Measurements from ENCODE around the gene DEPP1. TPM values are rescaled to one million over a fixed set of nuclear protein-coding genes. Genes with fewer than 3 reads are reported as not detected.

The DEPP1 gene
- total and polyA plus RNA-seq, 4 donors: 10.7 to 79.3 (median 33.5) TPM

DNA sequence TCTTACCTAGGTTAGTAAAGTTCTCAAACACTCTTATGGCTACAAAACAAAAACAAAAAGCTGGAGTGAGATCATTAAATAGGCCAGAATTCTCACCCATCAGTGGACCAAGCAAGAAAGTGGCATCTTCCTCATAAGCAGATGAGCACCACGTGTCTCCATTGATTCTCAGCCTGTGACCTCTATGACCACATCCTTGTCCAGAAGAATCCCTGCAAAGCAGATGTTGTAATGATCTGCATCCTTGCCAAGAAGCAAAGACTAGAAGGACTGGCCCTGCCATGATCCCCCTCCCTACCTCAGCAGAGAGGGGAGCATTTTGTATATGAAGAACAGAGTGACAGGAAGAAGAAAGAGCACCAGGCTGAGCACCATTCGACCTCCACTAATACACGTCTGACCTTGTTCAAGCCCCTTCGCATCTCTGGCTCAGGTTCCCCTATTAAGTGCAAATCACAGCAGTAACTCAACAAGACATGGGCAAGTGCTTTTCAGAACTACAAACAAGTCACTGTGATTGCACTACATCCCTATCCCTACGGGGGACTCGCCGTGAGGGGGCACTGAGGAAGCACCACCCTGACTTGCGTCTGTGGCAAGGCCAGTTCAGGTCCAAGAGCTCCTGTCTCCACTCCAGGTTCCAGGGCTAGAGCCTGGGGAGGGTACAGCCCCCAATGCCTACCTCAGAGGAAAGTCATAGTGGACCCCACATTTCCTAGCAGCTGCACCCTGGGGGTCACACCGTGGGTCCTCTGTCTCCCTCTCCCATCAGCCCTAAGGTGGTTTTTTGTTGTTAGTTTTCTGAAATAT is 41.2 kb downstream of the DEPP1 start:
- peak; percentile 25 for DNase-seq (ENCODE audit: low spot score)
- Histone ChIP-seq H3K27me3 (ENCODE audit: control insufficient read depth in 4 of 4, insufficient read depth in 4 of 4, low read length in 3 of 4) (no peaks in the 10 kb centered on the region), H3K36me3 (ENCODE audit: control insufficient read depth in 4 of 4, insufficient read depth in 3 of 4, low read depth in 1 of 4, low read length in 3 of 4) (no peaks in the 10 kb centered on the region), H3K4me1 (ENCODE audit: control insufficient read depth in 4 of 4, insufficient read depth in 4 of 4, low read length in 3 of 4) (peaks cover 1 to 6% (median 3%) of the 10 kb centered on the region in 4 donors), H3K9ac (ENCODE audit: low read depth in 1 of 2, low read length in 2 of 2) (no peak overlapping the region), H3K27ac (ENCODE audit: low read depth in 1 of 2, low read length in 2 of 2) (no peak overlapping the region), H3K4me3 (ENCODE audit: low read depth in 1 of 3, low read length in 3 of 3) (no peak overlapping the region), H3K9me3 (ENCODE audit: control insufficient read depth in 4 of 4, low read length in 3 of 4) (no peaks in the 10 kb centered on the region)
- no peak for TF ChIP-seq SP1 (IDR thresholded peaks at IDR 0.05)
- TF ChIP-seq, protein P1, sequence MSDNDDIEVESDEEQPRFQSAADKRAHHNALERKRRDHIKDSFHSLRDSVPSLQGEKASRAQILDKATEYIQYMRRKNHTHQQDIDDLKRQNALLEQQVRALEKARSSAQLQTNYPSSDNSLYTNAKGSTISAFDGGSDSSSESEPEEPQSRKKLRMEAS (IDR thresholded peaks at IDR 0.05): no peak
- TF ChIP-seq RXRA (IDR thresholded peaks at IDR 0.05): peak in 1 of 2 donors; percentile 51
- peak in 1 of 2 donors; percentile 8 for TF ChIP-seq JUND (IDR thresholded peaks at IDR 0.05)
- 82% methylated on average over 9 of the region's 9 CpGs for WGBS

DNA sequence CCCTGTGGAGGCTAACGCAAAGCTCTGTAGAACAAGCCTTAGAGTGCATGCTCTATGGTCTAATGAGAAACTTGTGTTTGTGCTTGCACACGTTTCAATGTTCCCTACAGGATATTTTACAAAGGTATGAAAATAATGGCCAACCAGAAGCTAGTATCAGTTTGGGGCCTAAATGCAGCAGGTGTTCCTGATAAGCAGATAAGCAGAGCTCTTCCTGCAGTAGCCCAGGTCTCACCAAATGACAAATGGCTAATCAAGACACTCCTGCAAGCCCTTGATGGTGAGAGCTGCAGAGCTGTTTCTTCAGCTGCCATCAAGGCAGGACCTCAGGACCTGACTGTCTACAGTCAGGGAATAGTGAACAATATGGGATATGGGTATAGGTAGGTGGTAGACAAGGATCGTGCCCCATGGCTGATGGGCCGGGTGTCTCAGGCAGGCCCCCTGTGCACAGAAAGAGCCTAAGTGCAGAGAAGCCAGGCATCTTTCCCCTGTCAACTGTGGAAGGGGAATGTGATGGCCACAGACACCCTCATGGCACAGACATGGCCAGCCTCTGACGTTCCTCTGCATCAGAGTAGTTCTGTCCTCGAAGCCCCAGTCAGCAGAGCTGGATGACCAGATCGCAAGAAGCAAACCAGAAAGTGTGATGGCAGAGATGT is 42.2 kb downstream of the DEPP1 start:
- no peaks in the 10 kb centered on the region for H3K27me3 ChIP-seq (ENCODE audit: control insufficient read depth in 4 of 4, insufficient read depth in 4 of 4, low read length in 3 of 4)
- H3K9ac ChIP-seq (ENCODE audit: low read depth in 1 of 2, low read length in 2 of 2): no peak overlapping the region
- H3K9me3 ChIP-seq (ENCODE audit: control insufficient read depth in 4 of 4, low read length in 3 of 4): no peaks in the 10 kb centered on the region
- 91% methylated on average over 7 of the region's 7 CpGs for WGBS
- no peak for TF ChIP-seq YY1 (IDR thresholded peaks at IDR 0.05)
- TF ChIP-seq, protein P2, sequence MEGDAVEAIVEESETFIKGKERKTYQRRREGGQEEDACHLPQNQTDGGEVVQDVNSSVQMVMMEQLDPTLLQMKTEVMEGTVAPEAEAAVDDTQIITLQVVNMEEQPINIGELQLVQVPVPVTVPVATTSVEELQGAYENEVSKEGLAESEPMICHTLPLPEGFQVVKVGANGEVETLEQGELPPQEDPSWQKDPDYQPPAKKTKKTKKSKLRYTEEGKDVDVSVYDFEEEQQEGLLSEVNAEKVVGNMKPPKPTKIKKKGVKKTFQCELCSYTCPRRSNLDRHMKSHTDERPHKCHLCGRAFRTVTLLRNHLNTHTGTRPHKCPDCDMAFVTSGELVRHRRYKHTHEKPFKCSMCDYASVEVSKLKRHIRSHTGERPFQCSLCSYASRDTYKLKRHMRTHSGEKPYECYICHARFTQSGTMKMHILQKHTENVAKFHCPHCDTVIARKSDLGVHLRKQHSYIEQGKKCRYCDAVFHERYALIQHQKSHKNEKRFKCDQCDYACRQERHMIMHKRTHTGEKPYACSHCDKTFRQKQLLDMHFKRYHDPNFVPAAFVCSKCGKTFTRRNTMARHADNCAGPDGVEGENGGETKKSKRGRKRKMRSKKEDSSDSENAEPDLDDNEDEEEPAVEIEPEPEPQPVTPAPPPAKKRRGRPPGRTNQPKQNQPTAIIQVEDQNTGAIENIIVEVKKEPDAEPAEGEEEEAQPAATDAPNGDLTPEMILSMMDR (IDR thresholded peaks at IDR 0.05; ENCODE audit: low read depth, low read length, missing input control): no peak
- TF ChIP-seq JUND (IDR thresholded peaks at IDR 0.05): no peak
- TF ChIP-seq, protein P3, sequence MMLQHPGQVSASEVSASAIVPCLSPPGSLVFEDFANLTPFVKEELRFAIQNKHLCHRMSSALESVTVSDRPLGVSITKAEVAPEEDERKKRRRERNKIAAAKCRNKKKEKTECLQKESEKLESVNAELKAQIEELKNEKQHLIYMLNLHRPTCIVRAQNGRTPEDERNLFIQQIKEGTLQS (IDR thresholded peaks at IDR 0.05): no peak
- TF ChIP-seq HNF4G (IDR thresholded peaks at IDR 0.05): no peak
- TF ChIP-seq RXRA (IDR thresholded peaks at IDR 0.05): no peak
- TF ChIP-seq RAD21 (IDR thresholded peaks at IDR 0.05): no peak
- TF ChIP-seq FOXA2 (IDR thresholded peaks at IDR 0.05): no peak
- no peak for TF ChIP-seq NR2F2 (IDR thresholded peaks at IDR 0.05)
- TF ChIP-seq HNF4A (conservative IDR thresholded peaks at IDR 0.05): no peak
- TF ChIP-seq, protein P4, sequence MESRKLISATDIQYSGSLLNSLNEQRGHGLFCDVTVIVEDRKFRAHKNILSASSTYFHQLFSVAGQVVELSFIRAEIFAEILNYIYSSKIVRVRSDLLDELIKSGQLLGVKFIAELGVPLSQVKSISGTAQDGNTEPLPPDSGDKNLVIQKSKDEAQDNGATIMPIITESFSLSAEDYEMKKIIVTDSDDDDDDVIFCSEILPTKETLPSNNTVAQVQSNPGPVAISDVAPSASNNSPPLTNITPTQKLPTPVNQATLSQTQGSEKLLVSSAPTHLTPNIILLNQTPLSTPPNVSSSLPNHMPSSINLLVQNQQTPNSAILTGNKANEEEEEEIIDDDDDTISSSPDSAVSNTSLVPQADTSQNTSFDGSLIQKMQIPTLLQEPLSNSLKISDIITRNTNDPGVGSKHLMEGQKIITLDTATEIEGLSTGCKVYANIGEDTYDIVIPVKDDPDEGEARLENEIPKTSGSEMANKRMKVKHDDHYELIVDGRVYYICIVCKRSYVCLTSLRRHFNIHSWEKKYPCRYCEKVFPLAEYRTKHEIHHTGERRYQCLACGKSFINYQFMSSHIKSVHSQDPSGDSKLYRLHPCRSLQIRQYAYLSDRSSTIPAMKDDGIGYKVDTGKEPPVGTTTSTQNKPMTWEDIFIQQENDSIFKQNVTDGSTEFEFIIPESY (IDR thresholded peaks at IDR 0.05): no peak
- TF ChIP-seq SP1 (IDR thresholded peaks at IDR 0.05): no peak
- TF ChIP-seq FOXA1 (IDR thresholded peaks at IDR 0.05): no peak
- no peak for TF ChIP-seq TAF1 (conservative IDR thresholded peaks at IDR 0.05)
- TF ChIP-seq, protein P1 (IDR thresholded peaks at IDR 0.05): no peak
- no peak for TF ChIP-seq EGR1 (IDR thresholded peaks at IDR 0.05; ENCODE audit: low read depth in 2 of 2)
- TF ChIP-seq GABPA (IDR thresholded peaks at IDR 0.05 in 1 of 2, conservative IDR thresholded peaks at IDR 0.05 in 1 of 2): no peak
- TF ChIP-seq, protein P5, sequence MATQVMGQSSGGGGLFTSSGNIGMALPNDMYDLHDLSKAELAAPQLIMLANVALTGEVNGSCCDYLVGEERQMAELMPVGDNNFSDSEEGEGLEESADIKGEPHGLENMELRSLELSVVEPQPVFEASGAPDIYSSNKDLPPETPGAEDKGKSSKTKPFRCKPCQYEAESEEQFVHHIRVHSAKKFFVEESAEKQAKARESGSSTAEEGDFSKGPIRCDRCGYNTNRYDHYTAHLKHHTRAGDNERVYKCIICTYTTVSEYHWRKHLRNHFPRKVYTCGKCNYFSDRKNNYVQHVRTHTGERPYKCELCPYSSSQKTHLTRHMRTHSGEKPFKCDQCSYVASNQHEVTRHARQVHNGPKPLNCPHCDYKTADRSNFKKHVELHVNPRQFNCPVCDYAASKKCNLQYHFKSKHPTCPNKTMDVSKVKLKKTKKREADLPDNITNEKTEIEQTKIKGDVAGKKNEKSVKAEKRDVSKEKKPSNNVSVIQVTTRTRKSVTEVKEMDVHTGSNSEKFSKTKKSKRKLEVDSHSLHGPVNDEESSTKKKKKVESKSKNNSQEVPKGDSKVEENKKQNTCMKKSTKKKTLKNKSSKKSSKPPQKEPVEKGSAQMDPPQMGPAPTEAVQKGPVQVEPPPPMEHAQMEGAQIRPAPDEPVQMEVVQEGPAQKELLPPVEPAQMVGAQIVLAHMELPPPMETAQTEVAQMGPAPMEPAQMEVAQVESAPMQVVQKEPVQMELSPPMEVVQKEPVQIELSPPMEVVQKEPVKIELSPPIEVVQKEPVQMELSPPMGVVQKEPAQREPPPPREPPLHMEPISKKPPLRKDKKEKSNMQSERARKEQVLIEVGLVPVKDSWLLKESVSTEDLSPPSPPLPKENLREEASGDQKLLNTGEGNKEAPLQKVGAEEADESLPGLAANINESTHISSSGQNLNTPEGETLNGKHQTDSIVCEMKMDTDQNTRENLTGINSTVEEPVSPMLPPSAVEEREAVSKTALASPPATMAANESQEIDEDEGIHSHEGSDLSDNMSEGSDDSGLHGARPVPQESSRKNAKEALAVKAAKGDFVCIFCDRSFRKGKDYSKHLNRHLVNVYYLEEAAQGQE (IDR thresholded peaks at IDR 0.05): no peak
- DNase-seq (ENCODE audit: low spot score): peak; percentile 21
- H3K4me3 ChIP-seq (ENCODE audit: low read depth in 1 of 3, low read length in 3 of 3): no peak overlapping the region
- H3K4me1 ChIP-seq (ENCODE audit: control insufficient read depth in 4 of 4, insufficient read depth in 4 of 4, low read length in 3 of 4): peaks cover 1 to 6% (median 3%) of the 10 kb centered on the region in 4 donors
- no peak overlapping the region for H3K27ac ChIP-seq (ENCODE audit: low read depth in 1 of 2, low read length in 2 of 2)
- no peaks in the 10 kb centered on the region for H3K36me3 ChIP-seq (ENCODE audit: control insufficient read depth in 4 of 4, insufficient read depth in 3 of 4, low read depth in 1 of 4, low read length in 3 of 4)
